K562 (cell line): ENCODE results near the gene PTPRC. TPM values are rescaled to one million over a fixed set of nuclear protein-coding genes. Genes with fewer than 3 reads are reported as not detected.

ENCODE experiments used
- ATAC-seq: fragments of 200-7000 bp; cut with Tn5 transposase; 3 replicates; pipeline ENCODE4 v1.9.1; 2020; ENCODE audit warnings: moderate library complexity
- BruUV-seq: library from RNA; stranded (reverse); fragments of 400-500 nt; replicated peaks from 2 replicates; lab custom pipeline; 2021; lab: Mats Ljungman, UMichigan
- CTCF ChIA-PET: fragments of 300-600 bp; formaldehyde crosslinking; extraction: SDS; loops from one replicate; lab custom pipeline; 2021; ENCODE audit warnings: low intra/inter-chr PET ratio; lab: Yijun Ruan, JAX
- POLR2A ChIA-PET: fragments of 300-600, 350-650 bp; sonication (Branson Sonifier 250); formaldehyde crosslinking; extraction: SDS; loops from one replicate; lab custom pipeline; 2021; ENCODE audit warnings: antibody characterized with exemption, inconsistent platforms; lab: Yijun Ruan, JAX
- DNase-seq, 4 experiments: peaks; one replicate each; pipeline versions ENCODE4 v3.0.0 to v3.0.0-alpha.2; 2011 to 2018; ENCODE audit warnings: low spot score in 3 of 4, mixed read lengths in 3 of 4; ENCODE audit errors: extremely low read depth in 1 of 4
- FAIRE-seq: peaks from 2 replicates; lab custom pipeline; 2011; peaks lifted over from hg19 to GRCh38; lab: Jason Lieb, UNC
- H2AFZ ChIP-seq: 2 replicates; pipeline ENCODE4 v1.6.0; 2011; ENCODE audit warnings: low read depth, low read length, control low read depth, inconsistent platforms
- H3K27ac ChIP-seq: fragments of 200-600 bp; 3 replicates; pipeline ENCODE4 v1.8.0; 2011; ENCODE audit warnings: low read depth, mild to moderate bottlenecking, control low read depth, inconsistent platforms, low read length, moderate library complexity, mixed read lengths; ENCODE audit errors: extremely low read depth
- H3K27me3 ChIP-seq, 2 experiments: fragments of 300-600 bp in 1 of 2; 2 replicates in 1 of 2; 3 replicates in 1 of 2; pipeline versions ENCODE4 v1.6.0 to v1.8.0; 2011; ENCODE audit warnings: inconsistent platforms in 2 of 2, low read length in 2 of 2, mild to moderate bottlenecking in 1 of 2, mixed read lengths in 1 of 2, moderate library complexity in 1 of 2; ENCODE audit not compliant: control insufficient read depth in 2 of 2, insufficient read depth in 2 of 2
- H3K36me3 ChIP-seq: fragments of 300-600 bp; 3 replicates; pipeline ENCODE4 v1.8.0; 2011; ENCODE audit warnings: mild to moderate bottlenecking, low read length, inconsistent platforms; ENCODE audit not compliant: control insufficient read depth, insufficient read depth
- H3K4me1 ChIP-seq, 2 experiments: fragments of 200-600 bp in 1 of 2; replicated peaks in 1 of 2; 2 replicates in 1 of 2; 3 replicates in 1 of 2; pipeline versions ENCODE4 v1.5.1 to v1.8.0; 2011; ENCODE audit warnings: inconsistent platforms in 2 of 2, low read length in 2 of 2, mild to moderate bottlenecking in 1 of 2, mixed read lengths in 1 of 2, moderate library complexity in 1 of 2; ENCODE audit not compliant: control insufficient read depth in 2 of 2, insufficient read depth in 2 of 2
- H3K4me2 ChIP-seq: 2 replicates; pipeline ENCODE4 v1.6.1; 2011; ENCODE audit warnings: low read length, control low read depth, inconsistent platforms, mixed read lengths; ENCODE audit not compliant: insufficient read depth
- H3K4me3 ChIP-seq: fragments of 200-600 bp; sonication (generic), shearing (Covaris generic); 2 replicates; pipeline ENCODE4 v1.5.1; 2016; ENCODE audit warnings: control low read depth, inconsistent platforms
- H3K79me2 ChIP-seq: fragments of 200-600 bp; 3 replicates; pipeline ENCODE4 v1.8.0; 2011; ENCODE audit warnings: low read length, inconsistent platforms; ENCODE audit not compliant: control insufficient read depth, insufficient read depth
- H3K9ac ChIP-seq, 2 experiments: 2 replicates each; pipeline versions ENCODE4 v1.6.0 to v1.6.1; 2011; ENCODE audit warnings: low read depth in 2 of 2, low read length in 2 of 2, control low read depth in 1 of 2, inconsistent platforms in 1 of 2, mild to moderate bottlenecking in 1 of 2, mixed read lengths in 1 of 2; ENCODE audit not compliant: insufficient read depth in 1 of 2
- H3K9me1 ChIP-seq: one replicate; pipeline ENCODE4 v1.6.0; 2011; ENCODE audit warnings: inconsistent platforms, mild to moderate bottlenecking, low read length, moderate library complexity; ENCODE audit not compliant: control insufficient read depth, insufficient read depth
- H3K9me3 ChIP-seq: replicated peaks from 2 replicates; pipeline ENCODE4 v1.5.1; 2011; ENCODE audit warnings: low read depth, low read length, inconsistent platforms; ENCODE audit not compliant: control insufficient read depth, insufficient read depth
- H4K20me1 ChIP-seq: replicated peaks from 2 replicates; pipeline ENCODE4 v1.6.1; 2011; ENCODE audit warnings: low read length, inconsistent platforms, mixed read lengths; ENCODE audit not compliant: control insufficient read depth, insufficient read depth
- CEBPB ChIP-seq: fragments of 450-650 bp; IDR thresholded peaks from 2 replicates; pipeline ENCODE4 v1.6.1; 2016; ENCODE audit warnings: missing genetic modification characterization, missing compliant biosample characterization
- ELF2 ChIP-seq: fragments of 250-450 bp; sonication (Bioruptor Pico); IDR thresholded peaks from 2 replicates; pipeline ENCODE4 v1.5.0; 2021; ENCODE audit warnings: mild to moderate bottlenecking
- ERF ChIP-seq: fragments of 450-650 bp; formaldehyde crosslinking; IDR thresholded peaks from 2 replicates; pipeline ENCODE4 v1.4.0; 2020; ENCODE audit warnings: mild to moderate bottlenecking, mixed read lengths
- FOS ChIP-seq: IDR thresholded peaks from 3 replicates; pipeline ENCODE4 v1.6.1; 2011; ENCODE audit not compliant: insufficient read length; ENCODE audit errors: extremely low read depth
- LEF1 ChIP-seq: fragments of 450-650 bp; IDR thresholded peaks from 2 replicates; pipeline ENCODE4 v1.6.1; 2016; ENCODE audit warnings: mild to moderate bottlenecking
- MCM3 ChIP-seq: fragments of 450-650 bp; IDR thresholded peaks from 2 replicates; pipeline ENCODE4 v1.6.1; 2016
- NBN ChIP-seq: fragments of 450-650 bp; IDR thresholded peaks from 2 replicates; pipeline ENCODE4 v1.6.1; 2016; ENCODE audit warnings: low read depth, mild to moderate bottlenecking
- NCOR1 ChIP-seq: fragments of 450-650 bp; IDR thresholded peaks from 2 replicates; pipeline ENCODE4 v1.6.1; 2016; ENCODE audit warnings: mild to moderate bottlenecking, moderate library complexity
- PML ChIP-seq: IDR thresholded peaks from 2 replicates; pipeline ENCODE4 v1.6.1; 2012; ENCODE audit warnings: low read length, inconsistent platforms
- RCOR1 ChIP-seq, 2 experiments: IDR thresholded peaks; 2 replicates each; pipeline ENCODE4 v1.6.1; 2012; ENCODE audit warnings: low read depth in 2 of 2, low read length in 2 of 2, borderline replicate concordance in 1 of 2, improper control_type of control experiment in 1 of 2
- SMC3 ChIP-seq: conservative IDR thresholded peaks from 2 replicates; pipeline ENCODE4 v1.6.1; 2011; ENCODE audit warnings: low read depth, low read length, improper control_type of control experiment; ENCODE audit not compliant: insufficient read depth
- SRSF3 ChIP-seq: fragments of 200-400 bp; formaldehyde crosslinking; IDR thresholded peaks from 2 replicates; pipeline ENCODE4 v1.6.1; 2016; ENCODE audit warnings: mild to moderate bottlenecking, low read length, moderate library complexity; ENCODE audit not compliant: insufficient read depth
- TBL1XR1 ChIP-seq, 2 experiments: IDR thresholded peaks; 2 replicates each; pipeline ENCODE4 v1.6.1; 2012; ENCODE audit warnings: improper control_type of control experiment in 2 of 2, low read length in 2 of 2, mild to moderate bottlenecking in 1 of 2
- ZNF696 ChIP-seq: fragments of 250-450 bp; sonication (Bioruptor Pico); conservative IDR thresholded peaks from 2 replicates; pipeline ENCODE4 v1.4.0; 2020; ENCODE audit warnings: mild to moderate bottlenecking, moderate library complexity
- WGBS: fragments of 100-300 bp; shearing (Covaris generic); methylation state at CpG from one replicate; pipeline ENCODE4 v1.1.6; 2016; ENCODE audit warnings: low coverage, mixed read lengths; ENCODE audit not compliant: insufficient coverage; ENCODE audit errors: missing lambda C conversion rate; 5-methylcytosine and 5-hydroxymethylcytosine counted together
- in situ Hi-C: fragments of 300-500 bp; cut with MboI; formaldehyde crosslinking; loops from 4 replicates; pipeline ENCODE4 v1.15.0; 2018; ENCODE audit warnings: inconsistent platforms, mixed read lengths
- intact Hi-C: fragments of 100-400 bp; cut with micrococcal nuclease; formaldehyde crosslinking; loops from 2 replicates; pipeline ENCODE4 v1.14.2; 2022
- polyA plus RNA-seq, 8 experiments: library from polyadenylated mRNA; depleted of rRNA in 4 of 8; stranded (reverse) in 5 of 8; unstranded in 3 of 8; fragments of >200 nt; fragmentation: Nextera tagmentation in 2 of 8; fragmentation: Illumina TruSeq in 1 of 8; extraction: Ambion mirVana in 2 of 8; extraction: Trizol in 1 of 8; gene quantifications; 2 replicates each; pipeline versions ENCODE4 v1.2.1 to v1.2.3, GENCODE V29; 2011 to 2014; ENCODE audit warnings: inconsistent platforms in 1 of 8, missing spikeins in 1 of 8
- total RNA-seq, 7 experiments: library from RNA; depleted of rRNA in 6 of 7; stranded (reverse); fragments of >200 nt in 6 of 7; fragmentation: Illumina TruSeq in 2 of 7; extraction: Trizol in 2 of 7; gene quantifications; 2 replicates each; pipeline versions ENCODE4 v1.2.1 to v1.2.3, GENCODE V29; 2011 to 2021; ENCODE audit warnings: low replicate concordance in 1 of 7
- TF ChIP-seq, protein P1 (sequence below): fragments of 250-450 bp; sonication (Bioruptor Pico); IDR thresholded peaks from 2 replicates; pipeline ENCODE4 v1.8.0; 2022; ENCODE audit warnings: moderate library complexity, mild to moderate bottlenecking, inconsistent platforms

The PTPRC gene
- total and polyA plus RNA-seq, 9 of the 15 experiments (the other 6 are each of a cell fraction or from before 2014, with no cell fraction given) = 7.1 to 107 (median 62.9) TPM

DNA sequence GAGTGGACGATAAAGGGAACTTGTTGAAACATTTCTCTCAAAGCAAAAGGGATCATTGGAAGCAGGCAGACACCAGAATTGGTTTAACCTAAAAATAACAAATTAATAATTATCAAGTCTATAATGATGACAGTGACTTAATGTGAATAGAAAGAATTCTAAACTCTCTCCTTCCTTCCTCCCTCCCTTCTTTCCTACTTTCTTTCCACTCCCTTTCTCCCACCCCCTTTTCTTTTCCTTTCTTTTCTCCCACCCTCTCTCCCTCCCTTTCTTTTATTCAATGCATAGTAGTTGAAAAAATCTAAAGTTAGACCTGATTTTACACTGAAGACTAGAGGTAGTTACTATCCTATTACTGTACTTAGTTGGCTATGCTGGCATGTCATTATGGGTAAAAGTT lies 55.7 kb downstream of the PTPRC start:
- Histone ChIP-seq H3K9me1 (no peaks in the 10 kb centered on the region), H3K9me3 (no peaks in the 10 kb centered on the region), H3K4me1 (no peaks in the 10 kb centered on the region), H3K4me2 (no peak overlapping the region), H3K79me2 (peaks cover 5% of the 10 kb centered on the region; the same call in 2 of the 3 replicates), H3K27ac (no peak overlapping the region), H3K4me3 (no peak overlapping the region), H3K27me3 (no peaks in the 10 kb centered on the region), H3K36me3 (peaks cover 10% of the 10 kb centered on the region; the same call in 2 of the 3 replicates), H4K20me1 (no peaks in the 10 kb centered on the region), H2AFZ (no peak overlapping the region), H3K9ac (no peak overlapping the region)
- DNase-seq = no peak
- CTCF ChIA-PET = no interaction called here
- WGBS = 50% methylated on average over 1 of the region's 1 CpG
- intact Hi-C loops = no loop called here
- in situ Hi-C loops = no loop called here
- POLR2A ChIA-PET = no interaction called here
- ATAC-seq = no peak
- TF ChIP-seq ZNF696 (CRISPR knock-in tag) (no peak), CEBPB (tag) (no peak), NBN (no peak), TBL1XR1 (IDR thresholded peaks at IDR 0.05; ENCODE audit: low read length in 2 of 2) (no peak), ELF2 (CRISPR knock-in tag) (no peak), PML (no peak), LEF1 (no peak), NCOR1 (no peak), MCM3 (no peak), ERF (CRISPR knock-in tag) (no peak), RCOR1 (IDR thresholded peaks at IDR 0.05; ENCODE audit: borderline replicate concordance in 1 of 2, low read depth in 2 of 2, low read length in 2 of 2) (no peak), FOS (no peak), SRSF3 (no peak), SMC3 (no peak)
- TF ChIP-seq, protein P1, sequence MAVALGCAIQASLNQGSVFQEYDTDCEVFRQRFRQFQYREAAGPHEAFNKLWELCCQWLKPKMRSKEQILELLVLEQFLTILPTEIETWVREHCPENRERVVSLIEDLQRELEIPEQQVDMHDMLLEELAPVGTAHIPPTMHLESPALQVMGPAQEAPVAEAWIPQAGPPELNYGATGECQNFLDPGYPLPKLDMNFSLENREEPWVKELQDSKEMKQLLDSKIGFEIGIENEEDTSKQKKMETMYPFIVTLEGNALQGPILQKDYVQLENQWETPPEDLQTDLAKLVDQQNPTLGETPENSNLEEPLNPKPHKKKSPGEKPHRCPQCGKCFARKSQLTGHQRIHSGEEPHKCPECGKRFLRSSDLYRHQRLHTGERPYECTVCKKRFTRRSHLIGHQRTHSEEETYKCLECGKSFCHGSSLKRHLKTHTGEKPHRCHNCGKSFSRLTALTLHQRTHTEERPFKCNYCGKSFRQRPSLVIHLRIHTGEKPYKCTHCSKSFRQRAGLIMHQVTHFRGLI = no peak
- TF ChIP-seq, all 486 proteins: peak for 0
- no peak for FAIRE-seq
- no TSS peak for BruUV-seq
